GM12891 (cell line): ENCODE data around the gene HSD3B7.

Source experiments
- POLR2A ChIP-seq: IDR thresholded peaks from 2 replicates; pipeline ENCODE4 v1.6.1; 2011; ENCODE audit warnings: low read depth, low read length, control low read depth
- POLR2AphosphoS5 ChIP-seq: IDR thresholded peaks from 2 replicates; pipeline ENCODE4 v1.6.1; 2011; ENCODE audit warnings: low read depth, low read length, control low read depth
- TAF1 ChIP-seq: IDR thresholded peaks from 2 replicates; pipeline ENCODE4 v1.6.1; 2011; ENCODE audit warnings: low read depth, low read length, control low read depth

DNA sequence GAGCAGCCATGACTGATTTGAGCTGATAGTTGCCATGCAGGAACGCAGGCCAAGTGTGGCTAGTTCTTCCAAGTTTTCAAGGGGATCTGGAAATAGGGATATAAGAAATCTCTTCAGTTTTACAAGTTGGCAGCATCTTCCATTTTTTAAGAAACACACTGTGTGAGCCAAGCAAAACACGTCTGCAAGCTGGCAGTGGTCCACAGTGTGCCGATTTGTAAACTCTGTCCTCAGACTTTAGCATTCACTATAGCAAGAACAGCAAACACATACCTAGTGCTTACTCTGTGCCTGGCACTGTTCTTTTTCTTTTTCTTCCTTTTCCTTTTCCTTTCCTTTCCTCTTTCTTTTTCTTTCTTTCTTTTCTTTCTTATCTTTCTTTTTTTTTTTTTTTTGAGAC, 33.3 kb upstream of the HSD3B7 start:
- TF ChIP-seq POLR2A (no peak), POLR2AphosphoS5 (no peak), TAF1 (no peak)
